ENCODE data around the gene EPN3. TPM values are rescaled to one million over a fixed set of nuclear protein-coding genes. Genes with fewer than 3 reads are reported as not detected.

Gene EPN3
- total RNA-seq, 4 donors from 2014 or later: 99.2 to 174 (median 115) TPM

DNA sequence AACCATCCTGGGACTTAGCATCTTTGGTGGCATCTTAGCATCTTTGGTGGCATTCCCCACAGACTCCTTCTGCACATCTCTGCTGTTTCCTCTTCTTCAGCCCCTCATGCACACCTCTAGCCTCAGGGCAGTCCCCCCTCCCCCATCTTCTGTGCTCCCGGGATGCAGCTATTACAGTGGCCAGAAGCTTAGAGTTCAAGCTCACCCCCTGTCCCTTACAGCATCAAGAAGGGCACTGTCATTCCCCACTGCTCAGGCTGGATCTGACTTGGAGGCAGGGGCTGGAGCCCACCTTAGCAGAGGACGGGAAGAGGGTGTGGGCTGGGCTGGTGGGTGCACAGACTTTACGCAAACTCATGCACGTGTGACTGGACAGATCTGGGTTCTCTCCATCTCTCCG lies 650 bp downstream of the EPN3 start:
- peak overlapping the region; percentile 41 for H3K4me3 ChIP-seq (ENCODE audit: low read depth, poor library complexity, severe bottlenecking)
- intact Hi-C loops (cut with DNase I; ENCODE audit: low total_unique reads): loop anchor here (10.0 kb wide), 1 partner anchor 48 kb away; no protein-coding TSS in a partner anchor
- 0 to 6% methylated on average over 5 of the region's 5 CpGs for WGBS, 2 donors
- DNase-seq (ENCODE audit: low spot score in 2 of 2): no peak
- TF ChIP-seq, protein P1, sequence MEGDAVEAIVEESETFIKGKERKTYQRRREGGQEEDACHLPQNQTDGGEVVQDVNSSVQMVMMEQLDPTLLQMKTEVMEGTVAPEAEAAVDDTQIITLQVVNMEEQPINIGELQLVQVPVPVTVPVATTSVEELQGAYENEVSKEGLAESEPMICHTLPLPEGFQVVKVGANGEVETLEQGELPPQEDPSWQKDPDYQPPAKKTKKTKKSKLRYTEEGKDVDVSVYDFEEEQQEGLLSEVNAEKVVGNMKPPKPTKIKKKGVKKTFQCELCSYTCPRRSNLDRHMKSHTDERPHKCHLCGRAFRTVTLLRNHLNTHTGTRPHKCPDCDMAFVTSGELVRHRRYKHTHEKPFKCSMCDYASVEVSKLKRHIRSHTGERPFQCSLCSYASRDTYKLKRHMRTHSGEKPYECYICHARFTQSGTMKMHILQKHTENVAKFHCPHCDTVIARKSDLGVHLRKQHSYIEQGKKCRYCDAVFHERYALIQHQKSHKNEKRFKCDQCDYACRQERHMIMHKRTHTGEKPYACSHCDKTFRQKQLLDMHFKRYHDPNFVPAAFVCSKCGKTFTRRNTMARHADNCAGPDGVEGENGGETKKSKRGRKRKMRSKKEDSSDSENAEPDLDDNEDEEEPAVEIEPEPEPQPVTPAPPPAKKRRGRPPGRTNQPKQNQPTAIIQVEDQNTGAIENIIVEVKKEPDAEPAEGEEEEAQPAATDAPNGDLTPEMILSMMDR (IDR thresholded peaks at IDR 0.05): no peak
- TF ChIP-seq POLR2A (IDR thresholded peaks at IDR 0.05): no peak

DNA sequence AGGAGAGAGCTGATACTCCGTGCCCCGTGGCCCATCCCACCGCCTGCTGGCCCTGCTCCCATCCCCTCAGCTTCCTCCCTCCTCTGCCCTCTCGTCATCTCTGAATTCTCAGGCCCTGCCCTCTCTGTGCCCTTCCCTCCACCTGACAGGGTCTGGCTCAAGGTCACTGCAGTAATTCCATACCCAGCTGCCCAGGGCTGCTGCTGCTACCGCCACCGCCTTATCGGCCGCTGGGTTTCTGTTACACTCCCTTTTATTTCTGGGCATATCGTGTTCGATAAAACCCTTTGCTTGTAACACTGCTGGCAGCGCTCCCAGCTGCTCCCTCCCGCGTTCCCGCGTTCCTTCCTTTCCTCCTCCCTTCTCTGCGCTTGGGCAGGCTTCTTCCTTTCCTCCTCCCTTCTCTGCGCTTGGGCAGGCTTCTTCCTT lies 1.2 kb downstream of the EPN3 start:
- no peak for DNase-seq (ENCODE audit: low spot score in 2 of 2)
- H3K4me3 ChIP-seq (ENCODE audit: low read depth, poor library complexity, severe bottlenecking): peak overlapping the region; percentile 41
- 1 to 3% methylated on average over 17 of the region's 17 CpGs for WGBS, 2 donors
- TF ChIP-seq, protein P1 (IDR thresholded peaks at IDR 0.05): no peak
- no peak for TF ChIP-seq POLR2A (IDR thresholded peaks at IDR 0.05)
- intact Hi-C loops (cut with DNase I; ENCODE audit: low total_unique reads): loop anchor here (10.0 kb wide), 1 partner anchor 49 kb away; no protein-coding TSS in a partner anchor

DNA sequence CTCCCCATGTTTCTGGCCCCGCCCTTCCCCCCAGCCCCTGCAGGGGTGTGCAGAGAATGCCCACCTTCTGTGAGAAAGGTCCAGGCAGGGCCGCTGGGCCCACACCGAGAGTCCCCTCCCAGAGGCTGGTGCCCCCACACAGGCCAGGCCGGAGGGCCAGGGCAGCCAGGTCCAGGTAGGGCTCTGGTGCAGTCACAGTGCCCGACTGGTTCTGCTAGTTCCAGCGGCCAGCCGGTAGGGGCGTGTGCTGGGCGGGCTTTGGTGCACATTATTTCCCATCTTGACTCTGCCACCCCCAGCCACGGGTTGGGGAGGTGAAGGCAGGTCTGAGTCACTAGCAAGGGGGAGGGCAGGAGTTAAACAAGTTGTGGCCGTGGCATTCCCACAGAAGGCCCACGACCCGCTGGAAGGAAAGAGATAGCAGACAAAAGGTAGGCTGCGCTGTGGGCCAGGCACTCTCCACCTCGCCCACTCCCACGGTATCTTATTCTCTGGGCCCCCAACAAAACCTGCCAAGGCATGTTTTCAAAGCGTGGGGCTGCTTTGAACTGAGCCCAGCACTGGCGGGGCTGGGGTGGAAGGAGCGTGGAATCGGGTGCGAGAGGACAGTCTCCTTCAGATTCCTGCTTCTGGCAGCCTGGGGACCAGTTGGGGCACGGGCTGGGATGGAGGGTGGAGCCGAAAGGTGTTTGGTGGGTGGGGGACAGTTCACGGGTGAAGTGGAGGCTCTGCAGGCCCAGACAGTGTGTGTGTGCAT lies 1.9 kb downstream of the EPN3 start:
- 35 to 41% methylated on average over 21 to 24 of the region's 24 CpGs for WGBS, 2 donors
- TF ChIP-seq, protein P1 (IDR thresholded peaks at IDR 0.05): no peak
- no peak for TF ChIP-seq POLR2A (IDR thresholded peaks at IDR 0.05)
- intact Hi-C loops (cut with DNase I; ENCODE audit: low total_unique reads): loop anchor here (10.0 kb wide), 1 partner anchor 50 kb away; no protein-coding TSS in a partner anchor
- H3K4me3 ChIP-seq (ENCODE audit: low read depth, poor library complexity, severe bottlenecking): peak overlapping the region; percentile 15
- DNase-seq (ENCODE audit: low spot score in 2 of 2): peak in 1 of 2 donors; percentile 89

- H3K4me3 ChIP-seq (ENCODE audit: low read depth, poor library complexity, severe bottlenecking): no peak overlapping the region
- no peak for TF ChIP-seq POLR2A (IDR thresholded peaks at IDR 0.05)
- TF ChIP-seq, protein P1 (IDR thresholded peaks at IDR 0.05): no peak
- 71 to 92% methylated on average over 2 of the region's 2 CpGs for WGBS, 2 donors
- intact Hi-C loops (cut with DNase I; ENCODE audit: low total_unique reads): loop anchor here (10.0 kb wide), 1 partner anchor 50 kb away; no protein-coding TSS in a partner anchor
- no peak for DNase-seq (ENCODE audit: low spot score in 2 of 2)
These were observed 2.4 kb downstream of the EPN3 start for GRCh38 chr17:50534979-50535326.

DNA sequence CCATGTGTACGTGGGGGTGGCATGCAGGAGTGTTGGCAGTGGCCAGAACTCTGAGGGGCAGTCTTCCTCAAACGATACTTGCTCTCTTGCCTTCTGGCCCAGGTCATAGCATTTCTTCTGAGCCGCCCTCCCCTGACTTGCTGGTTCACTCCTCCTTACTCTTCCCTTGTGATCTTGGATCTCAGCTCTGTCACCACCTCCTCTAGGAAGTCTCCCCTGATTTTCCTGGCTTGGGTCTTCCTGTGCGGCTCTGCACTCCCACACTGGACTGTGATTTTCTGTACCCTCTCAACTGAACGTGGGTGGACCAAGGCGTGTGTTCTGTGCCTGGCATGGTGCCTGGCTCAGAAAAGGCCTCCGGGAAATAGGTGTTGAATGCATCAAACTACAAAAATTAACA lies 2.9 kb downstream of the EPN3 start:
- WGBS, 2 donors: 59 to 63% methylated on average over 7 of the region's 7 CpGs
- H3K4me3 ChIP-seq (ENCODE audit: low read depth, poor library complexity, severe bottlenecking): no peak overlapping the region
- intact Hi-C loops (cut with DNase I; ENCODE audit: low total_unique reads): loop anchor here (10.0 kb wide), 1 partner anchor 51 kb away; no protein-coding TSS in a partner anchor
- no peak for DNase-seq (ENCODE audit: low spot score in 2 of 2)
- TF ChIP-seq, protein P1 (IDR thresholded peaks at IDR 0.05): no peak
- TF ChIP-seq POLR2A (IDR thresholded peaks at IDR 0.05): no peak

Data from lower leg skin (tissue), 4 donors.